Measurements from ENCODE around the gene DGKI.

DGKI gene

DNA sequence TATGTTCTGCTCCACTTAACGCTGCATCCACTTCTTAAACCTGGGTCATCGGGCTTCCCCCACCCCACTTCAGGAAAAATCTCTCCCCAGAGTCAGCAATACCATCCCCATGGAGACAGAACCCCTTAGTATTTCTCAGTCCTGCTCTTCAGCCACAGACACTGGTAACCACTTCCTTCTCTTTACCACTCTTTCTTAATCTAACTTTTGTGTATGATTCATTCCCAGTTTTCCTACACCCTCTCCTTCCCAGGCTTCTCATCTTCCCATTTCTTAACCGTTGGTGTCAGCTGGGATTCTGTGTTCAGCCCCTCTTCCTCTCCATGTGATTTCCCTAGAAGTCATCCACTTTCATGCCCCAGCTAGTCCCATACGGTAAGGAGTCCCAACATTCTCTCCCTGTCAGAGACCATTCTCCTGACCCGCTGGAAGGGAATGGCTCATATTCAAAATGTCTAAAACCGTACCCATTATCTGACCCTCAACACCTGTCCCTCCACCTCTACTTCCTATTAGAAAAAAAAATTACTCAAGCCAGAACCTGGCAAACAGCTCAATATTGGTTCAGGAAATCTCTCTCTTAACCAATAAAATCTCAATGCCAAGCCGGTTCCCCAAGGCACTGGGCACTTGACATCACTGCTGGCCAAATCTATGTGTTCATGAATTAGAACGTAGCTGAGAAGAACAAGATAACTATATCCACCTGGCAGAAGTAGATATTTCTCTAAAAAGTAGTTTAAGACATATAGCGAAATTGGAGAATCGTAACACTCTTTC lies 89.4 kb downstream of the DGKI start:
- Histone ChIP-seq H4K20me1 (ENCODE audit: insufficient read depth, low read length) (no peaks in the 10 kb centered on the region), H3K79me2 (ENCODE audit: low read length) (no peaks in the 10 kb centered on the region), H3K4me3 (ENCODE audit: low read length) (no peak overlapping the region), H3K27ac (ENCODE audit: low read length) (no peak overlapping the region), H3K9ac (ENCODE audit: low read length) (no peak overlapping the region), H3K27me3 (ENCODE audit: low read depth, low read length) (no peaks in the 10 kb centered on the region), H3K9me3 (ENCODE audit: insufficient read depth, low read length) (no peaks in the 10 kb centered on the region), H3K4me1 (ENCODE audit: low read length) (peaks cover 3% of the 10 kb centered on the region; the same call in 1 of the 2 replicates), H3K36me3 (replicated peaks; ENCODE audit: low read depth, low read length) (no peaks in the 10 kb centered on the region), H2AFZ (ENCODE audit: low read depth, low read length) (no peak overlapping the region), H3K4me2 (ENCODE audit: low read length) (no peak overlapping the region)
- TF ChIP-seq, protein P1, sequence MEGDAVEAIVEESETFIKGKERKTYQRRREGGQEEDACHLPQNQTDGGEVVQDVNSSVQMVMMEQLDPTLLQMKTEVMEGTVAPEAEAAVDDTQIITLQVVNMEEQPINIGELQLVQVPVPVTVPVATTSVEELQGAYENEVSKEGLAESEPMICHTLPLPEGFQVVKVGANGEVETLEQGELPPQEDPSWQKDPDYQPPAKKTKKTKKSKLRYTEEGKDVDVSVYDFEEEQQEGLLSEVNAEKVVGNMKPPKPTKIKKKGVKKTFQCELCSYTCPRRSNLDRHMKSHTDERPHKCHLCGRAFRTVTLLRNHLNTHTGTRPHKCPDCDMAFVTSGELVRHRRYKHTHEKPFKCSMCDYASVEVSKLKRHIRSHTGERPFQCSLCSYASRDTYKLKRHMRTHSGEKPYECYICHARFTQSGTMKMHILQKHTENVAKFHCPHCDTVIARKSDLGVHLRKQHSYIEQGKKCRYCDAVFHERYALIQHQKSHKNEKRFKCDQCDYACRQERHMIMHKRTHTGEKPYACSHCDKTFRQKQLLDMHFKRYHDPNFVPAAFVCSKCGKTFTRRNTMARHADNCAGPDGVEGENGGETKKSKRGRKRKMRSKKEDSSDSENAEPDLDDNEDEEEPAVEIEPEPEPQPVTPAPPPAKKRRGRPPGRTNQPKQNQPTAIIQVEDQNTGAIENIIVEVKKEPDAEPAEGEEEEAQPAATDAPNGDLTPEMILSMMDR (IDR thresholded peaks at IDR 0.05; ENCODE audit: low read depth, low read length), result no peak
- no peak for TF ChIP-seq EZH2phosphoT487 (IDR thresholded peaks at IDR 0.05; ENCODE audit: low read depth)

DNA sequence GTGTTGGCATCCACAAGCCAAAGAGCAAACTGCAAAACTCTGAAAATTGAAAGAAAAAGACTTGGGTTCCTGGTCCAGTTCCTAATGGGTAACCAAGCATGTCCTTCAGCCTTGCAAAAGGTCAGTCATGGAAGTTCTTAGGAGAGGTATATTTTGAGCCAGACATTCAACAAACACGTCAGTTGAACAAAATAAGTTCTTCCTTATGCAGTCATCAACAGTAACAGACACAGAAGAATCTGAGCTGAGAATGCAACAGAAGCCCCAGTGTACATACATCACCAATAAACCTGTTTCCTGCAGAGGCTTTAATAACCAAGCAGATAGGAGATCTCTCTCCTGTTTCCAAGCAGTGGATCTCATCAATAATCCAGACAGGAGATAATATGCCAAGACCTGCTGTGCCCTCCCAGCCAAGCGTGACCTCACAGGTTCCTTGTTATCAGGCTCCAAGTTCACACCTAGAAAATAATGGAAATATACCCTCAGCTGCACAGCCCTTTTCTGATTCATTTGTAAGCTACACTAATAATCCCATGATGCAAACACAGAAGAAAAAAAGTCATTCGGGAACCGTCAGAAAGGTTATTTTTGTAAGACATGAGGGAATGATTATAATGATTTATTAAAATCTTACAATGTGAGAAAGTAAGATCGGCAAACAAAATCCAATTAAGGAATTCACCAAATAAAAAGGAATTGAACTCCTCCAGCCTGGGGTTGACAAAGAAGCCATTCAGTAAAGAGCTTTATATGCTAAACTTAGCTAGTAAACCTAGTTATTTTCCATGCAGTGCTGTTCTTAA lies 90.7 kb downstream of the DGKI start:
- Histone ChIP-seq H4K20me1 (ENCODE audit: insufficient read depth, low read length) (no peaks in the 10 kb centered on the region), H3K27me3 (ENCODE audit: low read depth, low read length) (no peaks in the 10 kb centered on the region), H3K27ac (ENCODE audit: low read length) (no peak overlapping the region), H3K4me1 (ENCODE audit: low read length) (peaks cover 3% of the 10 kb centered on the region; the same call in 1 of the 2 replicates), H3K79me2 (ENCODE audit: low read length) (no peaks in the 10 kb centered on the region), H2AFZ (ENCODE audit: low read depth, low read length) (no peak overlapping the region), H3K9ac (ENCODE audit: low read length) (no peak overlapping the region), H3K9me3 (ENCODE audit: insufficient read depth, low read length) (no peaks in the 10 kb centered on the region), H3K36me3 (replicated peaks; ENCODE audit: low read depth, low read length) (no peaks in the 10 kb centered on the region), H3K4me2 (ENCODE audit: low read length) (no peak overlapping the region), H3K4me3 (ENCODE audit: low read length) (no peak overlapping the region)
- TF ChIP-seq EZH2phosphoT487 (IDR thresholded peaks at IDR 0.05; ENCODE audit: low read depth), result no peak
- TF ChIP-seq, protein P1 (IDR thresholded peaks at IDR 0.05; ENCODE audit: low read depth, low read length), result no peak

DNA sequence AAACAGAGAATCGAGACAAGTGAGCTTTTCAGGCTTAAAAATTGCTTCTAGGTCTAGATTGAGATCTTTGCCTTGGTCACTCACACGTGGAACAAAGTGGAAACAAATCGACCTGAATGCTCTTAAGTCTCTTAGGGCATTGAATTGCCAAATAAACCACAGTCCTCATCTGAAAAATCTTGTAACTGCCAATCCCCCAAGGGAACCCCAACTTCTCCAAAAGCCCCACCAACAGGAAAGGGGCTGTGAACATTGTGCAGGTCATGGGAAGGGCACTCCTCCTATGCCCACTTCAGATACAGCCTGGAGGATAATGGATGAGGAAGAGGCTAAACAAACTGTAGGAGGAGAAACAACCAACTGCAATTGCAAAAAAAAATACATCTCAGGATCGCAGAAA lies 91.3 kb downstream of the DGKI start:
- Histone ChIP-seq H3K27me3 (ENCODE audit: low read depth, low read length) (no peaks in the 10 kb centered on the region), H3K27ac (ENCODE audit: low read length) (no peak overlapping the region), H3K4me1 (ENCODE audit: low read length) (peaks cover 3% of the 10 kb centered on the region; the same call in 1 of the 2 replicates), H3K4me2 (ENCODE audit: low read length) (no peak overlapping the region), H3K36me3 (replicated peaks; ENCODE audit: low read depth, low read length) (no peaks in the 10 kb centered on the region), H4K20me1 (ENCODE audit: insufficient read depth, low read length) (no peaks in the 10 kb centered on the region), H2AFZ (ENCODE audit: low read depth, low read length) (no peak overlapping the region), H3K4me3 (ENCODE audit: low read length) (no peak overlapping the region), H3K79me2 (ENCODE audit: low read length) (no peaks in the 10 kb centered on the region), H3K9ac (ENCODE audit: low read length) (no peak overlapping the region), H3K9me3 (ENCODE audit: insufficient read depth, low read length) (no peaks in the 10 kb centered on the region)
- TF ChIP-seq, protein P1 (IDR thresholded peaks at IDR 0.05; ENCODE audit: low read depth, low read length), result no peak
- no peak for TF ChIP-seq EZH2phosphoT487 (IDR thresholded peaks at IDR 0.05; ENCODE audit: low read depth)
